Activated effector memory CD4-positive, alpha-beta T cell treated with anti-CD3 and anti-CD28 coated beads, Interleukin-2, amount 50 U/mL, for 16 hours (primary cell): ENCODE measurements around the gene GNPNAT1.

Source experiments
- DNase-seq: peaks from one replicate; pipeline ENCODE4 v3.0.0-alpha.2; 2020

The GNPNAT1 gene

GRCh38 chr14:52791223-52792096 lies at the start of gene GNPNAT1:
TSS of gene GNPNAT1 (minus strand) at chr14:52791607. CDS start at chr14:52784650, 6,957 bp downstream.
- DNase-seq: peak; percentile 95

- DNase-seq: no peak
Observed at GRCh38 chr14:52840877-52841276, 49.5 kb upstream of the GNPNAT1 start.

- no peak for DNase-seq
Observed at GRCh38 chr14:52837451-52837850, 46.0 kb upstream of the GNPNAT1 start.

DNA sequence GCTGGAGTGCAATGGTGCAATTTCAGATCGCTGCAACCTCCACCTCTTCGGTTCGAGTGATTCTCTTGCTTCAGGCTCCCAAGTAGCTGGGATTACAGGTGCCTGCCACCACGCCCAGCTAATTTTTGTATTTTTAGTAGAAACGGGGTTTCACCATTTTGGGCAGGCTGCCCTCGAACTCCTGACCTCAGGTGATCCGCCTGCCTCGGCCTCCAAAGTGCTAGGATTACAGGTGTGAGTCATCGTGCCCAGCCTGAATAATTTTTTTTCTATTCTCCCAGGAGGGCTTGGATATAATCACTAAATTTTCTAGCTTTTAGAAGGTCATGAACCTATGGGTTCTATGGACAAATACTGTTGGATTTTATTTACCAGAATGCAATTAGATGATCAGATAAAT lies 44.7 kb upstream of the GNPNAT1 start:
- DNase-seq: no peak

DNA sequence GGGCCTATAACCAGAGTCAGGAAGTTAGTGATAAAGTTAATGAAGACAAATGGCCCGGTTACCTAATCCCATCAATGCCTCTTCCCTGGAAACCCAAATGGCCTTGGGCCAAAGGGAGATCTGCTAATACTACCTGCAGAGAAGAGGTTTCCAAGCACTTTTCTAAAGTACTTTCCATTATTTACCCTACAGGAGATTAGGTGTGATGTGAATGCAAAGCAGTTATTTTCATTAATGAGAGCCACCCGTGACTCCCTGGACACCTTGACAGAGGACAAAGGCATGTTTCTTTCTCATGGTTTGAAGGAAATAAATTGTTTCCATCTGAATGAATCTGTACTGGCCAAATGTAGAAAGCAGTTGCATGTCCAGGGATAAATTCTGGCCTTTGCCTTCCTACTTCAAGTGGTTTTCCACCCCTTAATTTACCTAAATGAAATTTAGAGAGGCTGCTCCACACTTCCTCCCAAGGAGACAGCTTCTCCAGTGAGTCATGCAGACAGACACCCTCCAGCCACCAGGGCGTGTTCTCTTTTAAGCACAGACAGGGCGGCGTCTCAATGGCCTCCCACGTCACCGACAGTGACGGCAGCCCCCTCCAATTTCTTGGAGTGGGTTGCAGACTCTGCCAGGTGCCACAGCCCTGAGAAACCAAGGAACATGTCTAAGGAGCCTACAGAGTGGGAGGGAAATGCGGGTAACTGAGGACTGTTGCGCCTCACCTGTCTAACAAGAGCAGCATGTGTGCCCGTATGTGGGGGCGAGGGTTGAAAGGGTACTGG lies 43.9 kb upstream of the GNPNAT1 start:
- no peak for DNase-seq

GRCh38 chr14:52834440-52834842 lies 43.0 kb upstream of the GNPNAT1 start:
- DNase-seq: no peak

- no peak for DNase-seq
Observed at GRCh38 chr14:52833891-52834290, 42.5 kb upstream of the GNPNAT1 start.

DNA sequence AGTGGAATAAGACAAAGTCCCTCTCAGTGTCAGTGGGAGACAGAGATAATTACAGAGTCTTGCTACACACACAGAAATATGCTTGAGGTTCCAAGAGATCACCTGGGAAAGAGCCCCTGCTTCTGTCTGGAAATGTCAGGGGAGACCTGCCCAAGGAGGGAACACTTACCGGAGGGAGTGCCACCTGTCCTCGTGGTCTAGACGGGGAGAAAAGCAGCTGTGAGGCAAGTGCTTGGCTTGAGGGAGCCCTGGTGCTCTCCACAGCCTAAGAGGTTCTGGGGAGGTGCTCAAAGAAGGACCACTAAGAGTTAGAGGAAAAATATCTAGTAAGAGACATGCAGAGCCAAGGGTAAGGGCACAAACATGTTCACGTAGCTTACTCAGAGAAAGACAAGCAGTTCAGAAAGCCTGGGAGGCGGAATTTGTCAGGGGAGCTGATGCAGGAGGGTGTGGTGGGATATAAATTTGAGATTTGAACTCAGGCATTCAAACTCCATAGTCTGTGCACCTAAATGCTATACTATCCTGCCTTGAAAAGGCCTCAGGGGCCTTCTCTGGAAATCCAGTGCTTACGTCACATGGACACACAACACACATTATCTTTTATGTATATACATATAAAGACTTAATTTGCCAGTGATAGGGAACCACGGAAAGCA lies 38.2 kb upstream of the GNPNAT1 start:
- DNase-seq: no peak

DNA sequence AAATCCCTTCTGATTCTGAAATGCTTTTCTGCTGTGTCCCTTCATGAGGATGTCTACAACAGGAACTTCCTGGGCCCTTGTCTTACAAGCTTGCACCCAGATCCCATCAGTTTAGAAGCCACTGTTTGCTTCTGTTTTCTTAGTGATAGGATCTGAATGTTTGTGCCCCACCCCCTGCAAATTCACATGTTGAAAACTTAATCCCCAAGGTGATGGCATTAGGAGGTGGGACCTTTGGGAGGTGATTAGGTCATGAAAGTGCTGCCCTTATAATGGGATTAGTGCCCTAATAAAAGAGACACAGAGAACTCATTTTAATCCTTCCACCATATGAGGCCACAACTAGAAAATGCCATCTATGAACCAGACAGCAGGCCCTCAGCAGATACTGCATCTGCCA lies 36.0 kb upstream of the GNPNAT1 start:
- DNase-seq: no peak

DNA sequence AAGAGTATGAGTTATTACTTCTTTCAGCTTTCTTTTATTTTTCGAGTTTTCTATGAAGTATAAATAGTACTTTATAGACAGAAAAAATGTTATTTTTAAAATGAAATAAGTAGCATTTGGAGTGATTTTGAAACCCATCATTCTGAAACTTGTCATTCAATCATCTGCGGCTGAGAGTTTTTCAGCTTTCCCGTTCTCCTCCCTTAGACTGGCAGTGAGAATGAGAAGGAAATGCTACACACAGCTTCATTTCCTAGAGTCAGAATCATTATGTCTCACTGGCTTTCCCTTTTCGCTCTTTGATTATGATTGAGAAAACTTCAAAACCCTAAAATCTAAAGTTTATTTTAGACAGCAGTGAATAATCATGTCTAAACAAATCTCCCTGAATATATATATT lies 33.7 kb upstream of the GNPNAT1 start:
- DNase-seq: no peak

GRCh38 chr14:52824462-52824861 lies 33.1 kb upstream of the GNPNAT1 start:
- no peak for DNase-seq

- DNase-seq: no peak
Observed at GRCh38 chr14:52821805-52822250, 30.4 kb upstream of the GNPNAT1 start.

DNA sequence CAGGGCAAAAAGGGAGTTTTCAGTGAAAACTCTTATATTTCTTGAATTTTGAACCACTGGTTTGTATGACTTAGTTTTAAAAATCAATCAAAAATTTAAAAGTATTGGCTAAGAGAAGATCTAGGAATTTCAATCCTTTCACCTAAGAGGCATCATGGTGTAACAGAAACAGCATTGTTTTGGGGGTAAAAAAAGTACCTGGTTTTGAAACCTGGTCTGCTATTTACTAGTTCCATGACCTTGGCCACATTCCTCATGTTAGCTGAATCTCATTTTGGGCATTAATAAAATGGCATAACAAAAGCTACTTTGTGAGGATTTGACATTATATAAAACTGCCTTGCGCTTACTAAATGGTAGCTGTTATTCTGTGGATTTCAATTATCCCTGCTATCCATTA lies 16.7 kb upstream of the GNPNAT1 start:
- no peak for DNase-seq

GRCh38 chr14:52806115-52806514 lies 14.7 kb upstream of the GNPNAT1 start:
- no peak for DNase-seq

DNA sequence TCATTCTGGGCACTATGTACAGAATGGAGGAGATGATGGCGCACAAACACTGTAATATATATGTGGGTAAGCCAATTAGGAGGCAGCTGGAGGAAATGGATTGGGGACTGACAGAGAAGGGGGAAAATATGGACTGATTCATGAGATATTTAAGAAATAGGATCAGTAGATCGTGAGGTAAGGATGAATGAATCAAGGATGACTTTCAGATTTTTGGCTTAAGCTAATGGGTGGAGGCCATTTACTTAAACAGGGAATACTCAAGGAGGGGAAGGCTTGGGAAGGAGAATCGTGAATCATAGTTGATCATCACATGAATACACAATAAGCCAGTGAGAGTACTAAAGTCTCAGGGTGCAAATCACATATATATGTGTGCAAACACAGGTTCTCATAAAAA lies 11.2 kb upstream of the GNPNAT1 start:
- no peak for DNase-seq

GRCh38 chr14:52801014-52801712 lies 9.8 kb upstream of the GNPNAT1 start:
- DNase-seq: no peak

- no peak for DNase-seq
Observed at GRCh38 chr14:52798826-52799225, 7.4 kb upstream of the GNPNAT1 start.

DNA sequence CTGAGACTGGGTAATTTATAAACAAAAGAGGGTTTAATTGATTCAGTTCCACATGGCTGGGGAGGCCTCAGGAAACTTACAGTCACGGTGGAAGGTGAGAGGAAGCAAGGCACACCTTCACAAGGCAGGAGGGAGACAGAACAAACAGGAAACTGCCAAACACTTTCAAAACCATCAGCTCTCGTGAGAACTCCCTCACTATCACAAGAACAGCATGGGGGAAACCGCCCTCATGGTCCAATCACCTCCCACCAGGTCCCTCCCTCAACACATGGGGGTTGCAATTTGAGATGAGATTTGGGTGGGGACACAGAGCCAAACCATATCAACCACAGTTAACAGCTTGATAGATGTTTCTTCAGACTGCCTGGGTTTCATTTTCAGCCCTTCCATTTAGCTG lies 6.2 kb upstream of the GNPNAT1 start:
- DNase-seq: no peak

DNA sequence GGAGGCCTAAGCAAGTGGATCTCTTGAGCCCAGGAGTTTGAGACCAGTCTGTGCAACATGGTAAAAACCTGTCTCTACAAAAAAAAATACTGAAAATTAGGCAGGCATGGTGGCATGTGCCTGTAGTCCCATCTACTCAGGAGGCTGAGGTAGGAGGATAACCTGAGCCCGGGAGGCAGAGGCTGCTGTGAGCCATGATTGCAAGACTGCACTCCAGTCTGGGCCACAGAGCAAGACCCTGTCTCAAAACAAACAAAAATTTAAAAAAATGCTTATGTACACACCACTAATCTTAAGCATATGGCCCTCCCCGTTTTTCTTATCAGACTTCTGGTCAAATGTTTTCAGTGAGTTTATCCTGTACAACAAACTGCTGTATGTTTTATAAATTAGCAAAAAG lies 1.7 kb upstream of the GNPNAT1 start:
- no peak for DNase-seq

GRCh38 chr14:52792097-52792415 lies 649 bp upstream of the GNPNAT1 start:
- no peak for DNase-seq

DNA sequence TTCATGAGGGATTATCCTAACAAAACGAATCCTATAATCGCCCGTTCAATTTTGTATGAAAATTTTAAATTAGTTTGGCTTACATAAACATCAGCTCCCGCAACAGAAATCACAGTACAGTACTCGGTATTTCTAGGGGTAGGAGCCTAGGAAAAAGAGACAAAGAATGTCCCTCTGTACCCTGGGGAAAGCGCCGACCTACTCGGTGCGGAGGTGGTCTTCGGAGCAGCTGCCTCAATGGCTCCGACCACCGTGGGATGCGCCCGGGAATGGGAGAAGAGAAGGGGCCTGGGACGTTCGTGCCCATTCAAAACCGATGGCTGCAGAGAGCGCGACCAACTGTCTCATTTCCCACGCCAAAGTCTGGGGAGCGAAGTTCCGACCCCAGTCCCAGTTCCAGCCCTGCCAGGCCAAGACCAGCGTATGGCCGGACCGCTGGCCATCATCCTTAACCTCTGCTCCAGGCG lies 618 bp downstream of the GNPNAT1 start:
- DNase-seq: no peak

DNA sequence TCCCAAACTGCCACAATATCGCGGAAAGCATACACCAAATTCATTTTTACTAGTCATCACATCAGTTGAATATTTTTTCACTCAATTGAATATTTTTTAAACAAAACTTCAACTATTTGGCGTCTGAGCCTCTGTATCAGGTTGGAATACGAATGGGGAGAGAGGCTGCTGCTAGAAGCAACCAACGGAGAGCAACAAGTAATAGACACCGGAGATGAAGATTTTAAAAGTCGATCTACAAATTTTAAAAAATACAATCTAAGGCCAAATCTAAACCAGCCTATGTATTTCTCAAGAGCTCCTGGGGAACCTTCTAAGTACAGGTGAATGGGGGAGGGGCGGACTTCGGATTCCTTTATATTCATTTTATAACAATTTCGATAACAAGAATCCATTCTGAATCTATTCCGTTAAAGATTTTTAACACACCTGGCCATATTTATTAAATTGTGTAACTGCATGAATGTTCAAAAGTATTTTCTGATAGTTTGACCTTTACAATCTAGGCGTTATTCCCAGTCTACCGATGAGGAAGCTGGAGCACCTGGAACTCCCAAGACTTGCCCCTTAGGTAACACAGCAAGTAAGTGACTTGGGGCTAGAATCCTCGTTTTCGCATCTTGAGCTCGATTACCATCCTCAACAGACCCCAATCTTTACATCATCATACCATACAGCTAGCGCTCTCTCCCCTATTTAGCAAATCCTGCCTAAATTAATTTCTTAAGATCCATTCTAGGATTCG lies 1.2 kb downstream of the GNPNAT1 start:
- no peak for DNase-seq
